ENCODE data around the gene SSH3.
"Not testable (repeated sequence)": the region's sequence is repeated elsewhere in the genome, so short reads cannot be mapped to it uniquely, and the experiment has no call there.

SSH3 gene, protein sequence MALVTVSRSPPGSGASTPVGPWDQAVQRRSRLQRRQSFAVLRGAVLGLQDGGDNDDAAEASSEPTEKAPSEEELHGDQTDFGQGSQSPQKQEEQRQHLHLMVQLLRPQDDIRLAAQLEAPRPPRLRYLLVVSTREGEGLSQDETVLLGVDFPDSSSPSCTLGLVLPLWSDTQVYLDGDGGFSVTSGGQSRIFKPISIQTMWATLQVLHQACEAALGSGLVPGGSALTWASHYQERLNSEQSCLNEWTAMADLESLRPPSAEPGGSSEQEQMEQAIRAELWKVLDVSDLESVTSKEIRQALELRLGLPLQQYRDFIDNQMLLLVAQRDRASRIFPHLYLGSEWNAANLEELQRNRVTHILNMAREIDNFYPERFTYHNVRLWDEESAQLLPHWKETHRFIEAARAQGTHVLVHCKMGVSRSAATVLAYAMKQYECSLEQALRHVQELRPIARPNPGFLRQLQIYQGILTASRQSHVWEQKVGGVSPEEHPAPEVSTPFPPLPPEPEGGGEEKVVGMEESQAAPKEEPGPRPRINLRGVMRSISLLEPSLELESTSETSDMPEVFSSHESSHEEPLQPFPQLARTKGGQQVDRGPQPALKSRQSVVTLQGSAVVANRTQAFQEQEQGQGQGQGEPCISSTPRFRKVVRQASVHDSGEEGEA

GRCh38 chr11:67303132-67303834 is at the start of gene SSH3:
SSH3 (plus strand) TSS chr11:67303530; CDS start chr11:67303626, 96 bp downstream.
- DNase-seq: peak; percentile 31

- DNase-seq: no peak
Observed at GRCh38 chr11:67253872-67254624, 49.3 kb upstream of the SSH3 start.

DNA sequence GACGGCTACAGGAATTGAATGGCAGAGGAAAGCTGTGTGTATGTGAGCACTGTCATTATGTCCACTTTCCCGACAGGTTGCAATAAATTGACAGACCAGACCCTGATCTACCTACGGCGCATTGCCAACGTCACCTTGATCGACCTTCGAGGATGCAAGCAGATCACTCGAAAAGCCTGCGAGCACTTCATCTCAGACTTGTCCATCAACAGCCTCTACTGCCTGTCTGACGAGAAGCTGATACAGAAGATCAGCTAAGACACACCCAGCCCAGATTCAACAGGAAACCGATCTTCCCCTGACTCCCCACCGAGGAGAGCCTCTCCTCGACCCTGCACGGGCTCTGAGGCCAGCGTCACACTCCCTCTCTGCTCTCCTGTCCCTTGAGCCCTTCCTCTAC is 48.5 kb upstream of the SSH3 start:
- DNase-seq: no peak

DNA sequence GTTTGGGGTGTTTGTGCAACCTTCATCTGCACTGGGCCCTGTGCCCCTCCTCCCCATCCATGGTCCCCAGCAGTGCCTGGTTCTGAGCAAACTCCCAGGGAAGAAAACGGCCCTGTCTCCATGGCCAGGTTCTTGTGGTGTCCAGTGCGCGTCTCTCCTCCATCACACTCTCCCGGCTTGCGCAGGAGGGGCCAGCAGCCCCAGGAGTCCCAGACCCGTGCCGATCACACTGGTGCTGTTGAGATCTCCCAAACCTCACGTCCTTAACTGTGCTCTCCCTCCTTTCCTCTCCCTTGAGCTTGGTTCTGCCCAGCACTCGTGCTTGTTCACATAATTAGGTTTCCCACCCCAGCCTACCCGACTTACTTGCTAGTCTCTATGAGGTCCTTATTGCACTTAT is 48.0 kb upstream of the SSH3 start:
- no peak for DNase-seq

DNA sequence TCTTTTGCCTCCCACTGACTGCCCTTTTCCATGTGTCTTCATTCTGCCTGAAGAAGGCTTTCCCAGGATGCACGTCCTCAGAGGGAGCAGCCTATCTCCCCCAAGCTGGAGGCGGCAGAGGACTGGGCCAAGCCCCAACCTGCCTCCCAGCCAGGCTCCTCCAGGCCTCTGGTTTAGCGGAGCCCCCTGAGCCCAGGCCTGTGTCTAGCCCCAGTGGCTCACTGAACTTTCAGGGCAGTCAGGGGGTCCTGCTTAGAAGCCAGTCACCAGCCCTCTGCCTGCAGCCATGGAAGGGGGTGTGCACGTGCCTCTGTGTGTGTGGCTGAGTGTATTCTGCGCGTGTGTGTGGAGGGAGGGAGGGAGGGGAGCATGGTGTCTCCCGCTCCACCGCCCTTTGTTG is 47.5 kb upstream of the SSH3 start:
- DNase-seq: no peak

DNA sequence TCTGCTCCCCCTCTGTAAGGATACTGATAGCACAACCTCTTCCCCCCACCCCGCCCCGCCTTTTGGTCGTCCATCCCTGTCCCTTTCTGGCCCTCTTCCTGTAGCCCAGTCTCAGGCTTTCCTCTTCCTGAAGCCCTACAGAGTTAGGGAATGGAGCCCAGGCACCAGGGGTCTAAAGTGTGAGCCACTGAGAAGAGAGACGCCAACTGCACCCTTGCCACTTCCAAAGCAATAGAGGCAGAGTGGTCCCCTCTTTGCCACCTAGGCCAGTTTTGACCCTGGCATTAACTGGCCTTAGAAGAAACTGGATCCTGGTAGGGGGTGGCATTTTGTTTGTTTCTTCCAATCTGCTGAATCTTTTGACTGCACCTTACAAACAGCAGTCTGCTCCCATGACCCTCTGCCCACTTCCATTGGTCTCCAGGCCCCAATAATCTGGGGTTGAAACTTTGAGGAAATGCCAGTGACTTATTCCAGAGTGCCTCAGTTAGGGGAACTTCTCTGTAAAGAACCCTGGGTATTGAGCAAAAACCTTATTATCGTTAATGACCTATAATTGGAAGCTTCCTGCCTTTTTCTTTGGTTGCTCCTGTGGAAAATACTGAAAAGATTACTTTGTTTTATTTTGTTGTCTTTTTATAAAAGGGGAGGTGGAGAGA is 46.7 kb upstream of the SSH3 start:
- DNase-seq: no peak

DNA sequence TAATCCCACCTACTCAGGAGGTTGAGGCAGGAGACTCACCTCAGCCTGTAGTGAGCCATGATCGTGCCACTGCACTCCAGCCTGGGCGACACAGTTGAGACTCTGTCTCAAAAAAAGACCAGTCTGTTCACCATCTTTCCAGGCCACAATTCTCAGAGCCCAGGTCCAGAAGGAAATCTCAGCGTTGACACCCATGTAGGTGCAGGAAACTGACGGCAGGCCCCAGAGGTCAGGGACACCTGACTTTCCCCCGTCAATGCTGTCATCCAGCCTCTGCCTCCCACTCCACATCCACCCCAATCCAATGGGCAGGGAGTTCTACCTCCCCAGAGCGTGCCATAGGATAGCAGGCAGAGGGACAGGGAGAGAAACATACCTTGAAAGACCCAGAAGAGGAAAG is 42.9 kb upstream of the SSH3 start:
- DNase-seq: no peak

DNA sequence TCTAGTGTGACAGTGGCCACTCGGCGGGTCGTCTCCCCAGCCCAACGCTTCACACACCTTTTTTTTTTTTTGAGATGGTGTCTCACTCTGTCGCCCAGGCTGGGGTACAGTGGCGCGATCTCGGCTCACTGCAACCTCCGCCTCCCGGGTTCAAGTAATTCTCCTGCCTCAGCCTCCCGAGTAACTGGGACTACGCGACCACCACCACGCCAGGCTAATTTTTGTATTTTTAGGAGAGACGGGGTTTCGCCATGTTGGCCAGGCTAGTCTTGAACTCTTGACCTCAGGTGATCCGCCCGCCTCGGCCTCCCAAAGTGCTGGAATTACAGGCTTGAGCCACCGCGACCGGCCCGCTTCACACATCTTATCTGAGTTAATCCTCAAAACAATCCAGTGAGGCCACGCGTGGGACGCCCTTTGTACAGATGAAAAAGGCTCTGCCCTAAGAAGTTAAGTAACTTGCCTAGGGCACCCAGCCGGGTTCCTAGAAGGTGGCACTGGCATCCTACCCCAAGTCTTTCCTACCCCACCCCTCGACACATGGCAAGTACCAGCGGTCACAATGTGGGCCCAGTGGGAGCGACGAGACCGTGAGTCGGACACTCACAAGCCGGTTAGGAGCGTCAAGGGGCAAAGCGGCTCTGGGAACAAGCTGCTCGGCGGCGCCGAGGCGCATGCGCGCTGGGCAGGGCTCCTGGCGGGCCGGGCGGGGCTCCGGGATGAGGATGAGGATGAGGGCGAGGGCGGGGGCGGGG is 42.3 kb upstream of the SSH3 start:
- not testable (repeated sequence) for DNase-seq

DNA sequence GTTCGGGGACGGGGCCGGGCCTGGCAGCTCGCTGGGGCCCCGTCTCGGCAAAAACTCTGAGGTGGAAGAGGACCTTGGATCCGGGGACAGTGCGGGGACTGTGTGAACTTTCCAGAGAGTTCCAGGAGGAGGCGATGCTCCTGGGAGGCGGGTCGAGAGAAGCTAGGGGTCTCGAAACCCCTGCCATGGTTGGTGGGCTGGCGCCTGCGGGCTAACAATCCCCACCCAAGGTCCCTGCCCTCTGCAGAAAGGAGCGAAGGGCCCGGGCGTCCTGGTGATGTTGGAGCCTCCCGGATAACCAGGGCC is 41.7 kb upstream of the SSH3 start:
- no peak for DNase-seq

- DNase-seq: no peak
Observed at GRCh38 chr11:67261946-67262681, 41.2 kb upstream of the SSH3 start.

DNA sequence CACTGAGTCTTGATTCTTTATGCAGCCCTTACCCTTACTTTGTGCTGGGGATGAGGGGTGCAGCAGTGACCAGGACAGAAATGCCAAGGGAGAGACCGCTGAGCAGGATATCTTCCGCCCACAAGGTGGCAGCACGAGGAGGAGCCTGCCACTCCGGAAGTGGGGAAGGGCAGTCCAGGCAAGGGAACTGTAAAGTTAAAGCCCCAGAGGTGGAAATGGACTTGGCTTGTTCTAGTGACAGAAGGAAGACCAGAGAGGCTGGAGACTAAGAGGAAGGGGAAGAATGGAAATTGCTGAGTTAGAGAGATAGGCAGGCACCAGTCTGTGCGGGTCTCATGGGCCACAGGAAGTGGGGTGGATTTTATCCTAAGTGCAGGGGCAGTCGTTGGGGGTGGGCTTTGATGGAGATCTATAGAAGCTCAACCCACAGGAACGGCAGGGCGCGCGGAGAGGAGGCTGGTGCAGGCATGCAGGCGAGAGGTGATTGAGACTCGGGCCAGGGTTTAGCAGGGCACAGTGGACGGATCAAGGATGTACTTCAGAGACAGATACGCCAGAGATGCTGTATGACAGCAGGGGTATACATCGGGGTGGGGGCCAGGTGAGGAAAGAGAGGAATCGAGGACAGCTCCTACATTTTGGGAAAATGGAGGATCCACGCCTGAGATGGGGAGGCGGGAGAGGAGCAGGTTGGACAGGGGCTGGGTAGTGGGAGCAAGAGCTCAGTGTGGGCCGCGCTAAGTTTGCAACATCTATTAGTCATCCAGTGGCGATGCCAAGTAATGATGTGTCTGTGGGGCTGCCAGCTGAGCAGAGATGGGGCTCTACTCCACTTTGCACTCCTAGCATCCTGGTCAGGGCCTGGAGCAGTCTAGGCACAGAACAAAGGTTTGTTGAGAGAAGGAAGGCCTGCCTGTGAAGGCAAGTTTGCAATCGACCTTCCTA is 40.3 kb upstream of the SSH3 start:
- peak; percentile 64 for DNase-seq

- no peak for DNase-seq
Observed at GRCh38 chr11:67264260-67264659, 39.1 kb upstream of the SSH3 start.

- no peak for DNase-seq
Observed at GRCh38 chr11:67264877-67265632, 38.3 kb upstream of the SSH3 start.

DNA sequence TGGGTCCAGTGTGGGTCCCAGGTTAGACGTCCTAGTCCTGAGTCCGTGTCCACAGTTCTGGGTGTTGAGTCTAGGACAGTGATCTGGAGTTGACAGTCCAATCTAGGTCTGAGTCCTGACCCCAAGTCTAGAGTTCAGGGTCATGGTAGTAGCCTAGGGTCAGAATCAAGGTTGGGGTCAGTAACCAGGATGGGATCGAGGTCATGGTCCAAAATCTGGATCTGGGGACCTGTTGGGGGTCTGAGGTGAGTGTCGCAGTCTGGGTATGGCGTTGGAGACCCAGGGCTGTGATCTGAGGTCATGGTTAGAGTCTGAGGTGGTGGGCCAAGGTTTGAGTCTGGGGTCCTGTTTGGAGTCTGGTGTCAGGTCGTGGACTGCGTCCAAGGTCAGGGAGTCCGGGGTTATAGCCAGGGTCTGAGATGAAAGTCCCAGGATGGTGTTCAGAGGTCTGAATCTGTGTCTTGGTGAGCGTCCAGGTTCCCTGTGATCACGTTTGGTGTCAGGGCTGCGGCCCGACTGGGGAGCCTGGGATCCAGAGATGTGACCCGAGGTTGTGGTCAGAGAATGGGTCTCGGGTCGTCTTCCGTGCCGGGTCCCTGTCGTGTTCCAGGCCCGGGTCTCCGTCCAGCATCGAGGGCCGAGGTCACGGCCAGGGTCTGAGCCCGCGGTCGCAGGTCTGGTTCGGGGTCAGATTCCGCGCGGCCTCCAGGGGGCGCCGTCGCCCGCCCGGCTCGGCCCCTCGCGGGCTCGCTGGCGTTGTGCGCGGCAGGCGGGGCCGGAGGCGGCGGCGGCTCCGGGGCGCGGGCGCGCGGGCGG is 37.5 kb upstream of the SSH3 start:
- DNase-seq: no peak

- DNase-seq: no peak
Observed at GRCh38 chr11:67266449-67267187, 36.7 kb upstream of the SSH3 start, which contains the start of gene GRK2. GRK2 (plus strand) TSS chr11:67266473; CDS start chr11:67266700, 227 bp downstream.

DNA sequence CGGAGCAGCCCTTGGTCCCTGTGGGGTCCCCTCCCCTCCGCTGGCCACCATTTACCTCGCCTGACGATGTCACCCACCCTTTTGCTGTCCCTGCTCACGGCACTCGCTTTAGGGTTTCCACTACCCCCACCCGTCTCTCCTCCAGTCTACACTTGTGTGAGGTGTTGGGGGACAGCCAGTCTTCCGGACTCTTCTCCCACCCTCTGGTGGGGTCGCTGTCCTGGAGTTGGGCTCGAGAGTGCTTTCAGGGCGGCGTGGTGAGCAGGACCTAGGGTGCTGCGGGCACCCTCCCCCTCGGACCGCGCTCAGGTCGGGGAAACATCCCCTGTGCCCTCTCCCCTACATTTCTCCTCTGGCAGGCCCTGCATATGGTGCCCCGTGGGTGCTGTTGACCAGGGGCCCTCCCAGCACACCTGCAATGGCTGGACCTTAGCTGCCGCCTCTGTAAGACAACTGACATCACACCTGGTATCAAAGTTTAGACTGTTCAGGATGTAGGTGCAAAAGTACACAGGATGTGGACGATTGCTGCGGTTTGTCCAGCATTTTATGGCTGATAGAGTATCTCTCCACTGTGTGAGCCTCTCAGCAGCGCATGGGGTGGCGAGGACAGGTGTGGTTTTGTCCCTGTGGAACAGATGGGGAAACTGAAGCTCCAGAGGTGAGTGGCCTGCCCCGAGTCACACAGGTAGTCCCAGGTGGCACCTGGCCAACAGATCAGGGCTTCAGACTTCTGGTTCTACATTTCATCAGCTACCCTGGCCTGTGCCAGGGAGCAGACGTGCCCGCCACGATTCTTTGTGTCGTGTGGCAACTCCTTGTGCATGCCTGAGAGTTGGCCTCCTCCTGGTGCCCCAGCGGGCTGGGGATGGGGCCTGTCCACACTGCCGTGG is 35.9 kb upstream of the SSH3 start:
- DNase-seq: no peak
